Measurements from ENCODE around the gene PPIG. TPM values are rescaled to one million over a fixed set of nuclear protein-coding genes. Genes with fewer than 3 reads are reported as not detected.
A peak's percentile ranks its signal among the peaks of the same experiment; 100 is the strongest.
"Not testable (repeated sequence)": the region's sequence is repeated elsewhere in the genome, so short reads cannot be mapped to it uniquely, and the experiment has no call there.

Gene PPIG
- total RNA-seq (2014; rRNA removed; shearing (Covaris generic)), result 25.7 and 26.0 TPM in 2 replicates
- polyA plus RNA-seq (2015; cell fraction: cytosol; rRNA removed), result 12.0 and 17.4 TPM in 2 replicates
- 58.9 and 77.7 TPM in 2 replicates for polyA plus RNA-seq (2015; cell fraction: nucleus; rRNA removed)

DNA sequence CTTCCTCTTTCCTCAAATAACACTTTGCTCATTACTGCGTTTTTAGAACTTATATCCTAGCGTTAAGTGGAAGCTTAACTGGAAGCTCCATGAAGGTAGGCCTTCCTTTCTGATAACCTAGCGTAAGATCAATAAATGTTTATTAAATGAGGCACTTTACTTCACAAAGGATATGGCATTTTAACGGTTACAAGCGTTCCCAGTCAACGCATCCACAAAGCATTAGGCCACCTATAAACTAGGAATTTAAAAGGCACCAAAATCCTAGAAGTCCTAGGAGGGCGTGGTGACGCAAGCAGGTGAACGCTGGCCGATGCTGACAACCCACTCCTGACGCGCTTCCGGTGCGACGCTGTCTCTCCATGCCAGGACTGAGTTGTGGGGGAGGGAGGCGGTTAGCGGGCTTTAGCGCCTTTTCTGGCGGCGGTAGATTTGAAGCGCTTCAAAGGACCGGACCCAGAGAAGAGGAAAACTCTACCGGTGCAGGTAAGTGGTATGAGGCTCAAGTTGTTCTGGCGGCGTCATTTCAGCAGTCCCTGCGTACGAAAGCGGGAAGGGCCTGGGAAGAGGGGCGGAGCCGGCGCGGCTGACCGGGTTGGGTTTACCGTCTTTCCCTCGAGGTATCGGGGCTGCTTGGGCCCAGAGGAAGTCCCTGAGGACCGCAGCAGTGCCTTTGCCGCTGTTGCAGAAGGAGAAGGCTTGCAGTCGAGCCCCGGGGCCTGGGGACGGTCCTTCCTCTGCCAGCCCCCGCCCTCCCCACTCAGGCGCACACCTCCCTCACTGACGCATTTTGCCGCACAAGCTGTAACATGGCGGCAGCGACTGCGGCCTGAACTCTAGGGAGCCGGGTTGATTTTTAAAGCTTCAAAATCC is at the start of gene PPIG:
PPIG (plus strand) TSS at position 347 of the 873 bp plus-strand sequence. CDS start 19,691 bp downstream, outside the sequence.
- in situ Hi-C loops (cut with HindIII; ENCODE audit: low pct_unique_long_range_greater_than_20kb, low sequenced_read_pairs), result no loop called here

DNA sequence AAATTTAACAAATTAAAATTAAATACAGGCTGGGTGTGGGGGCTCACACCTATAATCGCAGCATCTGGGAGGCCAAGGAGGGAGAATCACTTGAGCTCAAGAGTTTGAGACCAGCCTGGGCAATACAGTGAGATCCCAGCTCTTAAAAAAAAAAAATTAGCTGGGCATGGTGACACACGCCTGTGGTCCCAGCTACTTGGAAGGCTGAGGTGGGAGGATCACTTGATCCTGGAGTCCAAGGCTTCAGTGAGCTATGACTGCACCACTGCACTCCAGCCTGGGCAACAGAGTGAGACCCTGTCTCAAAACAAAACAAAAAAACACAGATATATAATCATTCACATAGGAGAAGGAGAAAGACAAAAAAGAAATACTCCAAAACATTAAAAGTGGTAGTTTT is 44.7 kb upstream of the PPIG start:
- in situ Hi-C loops (cut with HindIII; ENCODE audit: low pct_unique_long_range_greater_than_20kb, low sequenced_read_pairs); DNase-seq (ENCODE audit: low read depth, low spot score): not testable (repeated sequence)

More for the DNA sequence above, at the start of gene PPIG:
- peak; percentile 92 for DNase-seq (ENCODE audit: low read depth, low spot score)

DNA sequence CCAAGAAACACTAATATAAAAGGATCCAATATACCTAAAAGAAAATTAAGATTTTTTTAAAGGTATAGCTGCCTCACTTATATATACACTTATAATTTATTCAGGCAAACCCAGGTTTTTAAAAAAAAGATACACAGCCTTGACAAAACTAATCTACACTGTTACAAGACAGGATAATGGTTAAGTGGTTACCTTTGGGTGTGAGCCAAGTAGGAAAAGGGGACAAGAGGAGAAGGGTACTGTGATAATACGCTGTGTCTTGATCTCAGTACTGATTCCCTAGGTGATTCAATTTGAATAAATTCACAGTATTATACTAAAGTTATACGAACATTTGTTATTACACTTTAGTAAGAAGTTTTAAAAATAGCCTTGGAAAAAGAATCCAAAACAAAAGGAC is 44.0 kb upstream of the PPIG start:
- in situ Hi-C loops (cut with HindIII; ENCODE audit: low pct_unique_long_range_greater_than_20kb, low sequenced_read_pairs), result no loop called here

DNA sequence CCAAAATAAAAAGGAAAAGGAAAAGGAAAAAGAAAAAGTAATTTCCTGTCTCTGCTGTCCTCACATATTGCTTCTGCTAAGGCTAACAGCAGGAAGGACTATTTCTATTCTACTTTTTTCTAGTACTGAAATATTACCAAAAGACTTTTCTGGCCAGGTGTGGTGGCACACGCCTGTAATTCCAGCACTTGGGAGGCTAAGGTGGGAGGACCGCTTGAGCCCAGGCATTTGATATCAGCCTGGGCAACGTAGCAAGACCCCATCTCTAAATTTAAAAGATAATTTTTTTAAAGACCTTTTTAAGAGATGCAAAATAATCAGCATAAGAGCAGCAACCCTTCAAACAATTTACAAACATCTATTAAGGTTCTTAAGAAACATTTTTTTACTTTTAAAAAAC is 41.7 kb upstream of the PPIG start:
- no peak for DNase-seq (ENCODE audit: low read depth, low spot score)
- in situ Hi-C loops (cut with HindIII; ENCODE audit: low pct_unique_long_range_greater_than_20kb, low sequenced_read_pairs), result no loop called here

More for the DNA sequence above, 44.0 kb upstream of the PPIG start:
- DNase-seq (ENCODE audit: low read depth, low spot score), result no peak

DNA sequence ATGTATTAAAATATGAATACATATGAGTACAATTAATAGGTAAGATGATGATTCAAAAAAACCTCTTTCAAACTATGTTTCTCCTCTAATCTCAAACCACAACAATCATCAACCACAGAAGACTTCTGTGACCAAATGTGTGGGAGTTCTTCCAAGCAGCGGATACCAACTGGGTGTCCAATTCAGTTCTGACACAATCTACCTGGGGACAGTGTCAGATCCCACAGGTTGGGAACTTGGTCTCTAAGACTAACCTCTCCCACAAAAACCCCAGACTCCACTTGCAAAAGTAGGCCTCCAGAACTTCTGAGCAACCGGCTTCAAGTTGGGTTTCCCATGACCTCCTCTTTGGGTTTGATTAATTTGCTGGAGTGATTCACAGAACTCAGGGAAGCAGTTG is 37.4 kb upstream of the PPIG start:
- no peak for DNase-seq (ENCODE audit: low read depth, low spot score)
- in situ Hi-C loops (cut with HindIII; ENCODE audit: low pct_unique_long_range_greater_than_20kb, low sequenced_read_pairs), result no loop called here

DNA sequence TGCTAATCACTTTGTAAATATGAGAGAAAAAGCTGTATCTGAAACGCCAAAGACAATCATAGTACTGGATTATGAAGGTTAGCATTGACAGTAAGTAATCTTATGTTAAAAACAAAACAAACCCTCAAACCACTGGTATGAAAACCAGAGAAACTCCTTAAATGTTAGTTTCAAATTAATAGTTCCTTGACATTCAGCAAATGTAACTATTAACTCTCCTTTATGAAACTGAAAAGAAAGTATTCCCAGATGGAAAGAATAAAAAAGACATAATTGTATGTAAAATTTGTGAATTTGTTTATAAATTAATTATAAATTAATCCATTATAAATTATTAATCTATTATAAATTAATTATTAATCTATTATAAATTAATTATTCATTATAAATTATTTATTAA is 22.8 kb upstream of the PPIG start:
- DNase-seq (ENCODE audit: low read depth, low spot score), result no peak
- in situ Hi-C loops (cut with HindIII; ENCODE audit: low pct_unique_long_range_greater_than_20kb, low sequenced_read_pairs), result no loop called here

DNA sequence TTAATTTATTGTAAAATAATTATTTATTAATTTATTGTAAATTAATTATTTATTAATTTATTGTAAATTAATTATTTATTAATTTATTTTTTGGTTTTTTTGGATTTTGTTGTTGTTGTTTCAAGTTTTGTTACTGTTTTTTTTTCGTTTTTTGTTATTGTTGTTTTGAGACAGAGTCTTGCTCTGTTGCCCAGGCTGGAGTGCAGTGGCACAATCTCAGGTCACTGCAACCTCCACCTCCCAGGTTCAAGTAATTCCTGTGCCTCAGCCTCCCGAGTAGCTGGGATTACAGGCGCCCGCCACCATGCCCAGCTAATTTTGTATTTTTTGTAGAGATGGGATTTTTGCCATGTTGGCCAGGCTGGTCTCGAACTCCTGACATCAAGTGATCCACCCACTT is 22.1 kb upstream of the PPIG start:
- in situ Hi-C loops (cut with HindIII; ENCODE audit: low pct_unique_long_range_greater_than_20kb, low sequenced_read_pairs), result not testable (repeated sequence)

DNA sequence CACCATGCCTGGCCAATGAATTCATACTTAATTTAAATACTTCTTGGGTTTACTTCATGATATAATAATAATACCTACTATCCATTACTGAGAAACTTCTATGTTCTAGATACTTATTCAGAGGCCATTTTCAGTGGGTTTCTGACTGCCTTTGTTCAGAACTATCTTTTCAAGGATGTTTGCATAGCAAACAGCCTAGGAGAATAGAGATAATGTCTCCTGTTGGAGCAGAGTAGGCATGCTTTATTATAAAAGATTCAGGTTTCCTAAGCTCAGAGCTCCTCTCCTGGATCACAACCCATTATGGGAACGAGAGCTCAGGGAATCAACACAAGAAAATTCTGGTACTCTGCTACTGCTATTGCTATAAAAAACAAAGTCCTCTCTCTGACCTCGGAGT is 21.6 kb upstream of the PPIG start:
- in situ Hi-C loops (cut with HindIII; ENCODE audit: low pct_unique_long_range_greater_than_20kb, low sequenced_read_pairs), result no loop called here
- no peak for DNase-seq (ENCODE audit: low read depth, low spot score)

More for the DNA sequence above, 22.1 kb upstream of the PPIG start:
- not testable (repeated sequence) for DNase-seq (ENCODE audit: low read depth, low spot score)

DNA sequence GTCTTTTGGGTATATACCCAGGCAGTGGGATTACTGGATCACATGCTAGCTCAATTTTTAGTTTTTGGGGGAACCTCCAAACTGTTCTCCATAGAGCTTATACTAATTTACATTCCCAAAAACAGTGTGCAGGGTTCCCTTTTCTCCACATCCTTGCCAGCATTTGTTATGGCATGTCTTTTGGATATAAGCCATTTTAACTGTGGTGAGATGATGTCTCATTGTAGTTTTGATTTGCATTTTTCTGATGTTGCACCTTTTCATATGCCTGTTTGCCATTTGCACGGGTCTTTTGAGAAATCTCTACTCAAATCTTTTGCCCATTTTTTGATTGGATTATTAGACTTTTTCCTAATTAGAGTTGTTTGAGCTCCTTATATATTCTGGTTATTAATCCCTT is 18.5 kb upstream of the PPIG start:
- in situ Hi-C loops (cut with HindIII; ENCODE audit: low pct_unique_long_range_greater_than_20kb, low sequenced_read_pairs), result no loop called here
- no peak for DNase-seq (ENCODE audit: low read depth, low spot score)

DNA sequence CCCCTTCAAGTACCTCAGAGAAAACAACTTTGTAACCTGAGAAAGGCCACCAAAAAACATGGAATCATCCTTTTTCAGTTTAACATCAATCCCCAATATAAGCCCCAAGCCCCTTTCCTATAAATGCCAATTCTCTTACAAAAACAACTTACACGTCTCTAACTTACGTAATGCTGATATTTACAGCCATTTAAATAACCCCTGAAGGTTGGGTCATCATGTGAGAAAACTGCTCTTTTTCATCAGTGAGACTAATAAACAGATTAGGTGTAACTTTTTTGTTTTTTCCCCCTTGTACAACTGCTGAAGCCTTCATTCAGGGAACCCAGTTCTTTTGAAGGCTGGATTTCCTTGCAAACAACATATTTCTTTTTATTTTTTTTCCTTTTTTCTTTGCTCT is 14.2 kb upstream of the PPIG start:
- in situ Hi-C loops (cut with HindIII; ENCODE audit: low pct_unique_long_range_greater_than_20kb, low sequenced_read_pairs), result no loop called here
- DNase-seq (ENCODE audit: low read depth, low spot score), result no peak

DNA sequence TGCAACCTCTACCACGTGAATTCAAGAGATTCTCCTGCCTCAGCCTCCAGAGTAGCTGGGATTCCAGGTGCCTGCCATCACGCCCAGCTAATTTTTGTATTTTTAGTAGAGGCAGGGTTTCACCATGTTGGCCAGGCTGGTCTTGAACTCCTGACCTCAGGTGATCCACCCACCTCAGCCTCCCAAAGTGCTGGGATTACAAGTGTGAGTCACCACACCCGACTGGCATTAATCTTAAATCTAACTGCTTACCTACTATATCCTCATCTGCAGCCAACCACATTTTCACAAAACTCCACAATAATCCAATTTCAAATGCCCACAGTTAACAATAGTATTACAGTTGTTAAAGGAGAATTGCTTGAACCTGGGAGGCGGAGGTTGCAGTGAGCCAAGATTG is 13.4 kb upstream of the PPIG start:
- DNase-seq (ENCODE audit: low read depth, low spot score); in situ Hi-C loops (cut with HindIII; ENCODE audit: low pct_unique_long_range_greater_than_20kb, low sequenced_read_pairs): not testable (repeated sequence)

DNA sequence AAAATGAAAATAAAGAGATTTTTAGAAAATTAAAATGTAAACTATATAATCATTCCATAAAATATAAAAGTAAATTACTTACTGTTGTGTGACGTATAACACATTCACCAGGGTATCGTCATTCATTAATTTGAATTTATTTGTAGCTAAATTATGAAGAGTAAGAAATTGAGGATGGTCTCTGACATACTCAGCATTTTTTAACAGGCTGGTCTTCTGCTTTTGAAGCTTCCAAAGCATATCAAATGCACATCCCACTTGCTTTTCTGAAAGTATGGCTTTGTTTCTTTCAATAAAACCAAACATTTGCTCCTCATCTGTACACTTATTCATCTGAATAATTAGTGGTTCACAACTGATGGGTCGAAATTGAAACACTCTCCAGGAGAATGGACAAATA is 12.6 kb upstream of the PPIG start:
- no peak for DNase-seq (ENCODE audit: low read depth, low spot score)
- in situ Hi-C loops (cut with HindIII; ENCODE audit: low pct_unique_long_range_greater_than_20kb, low sequenced_read_pairs), result no loop called here

DNA sequence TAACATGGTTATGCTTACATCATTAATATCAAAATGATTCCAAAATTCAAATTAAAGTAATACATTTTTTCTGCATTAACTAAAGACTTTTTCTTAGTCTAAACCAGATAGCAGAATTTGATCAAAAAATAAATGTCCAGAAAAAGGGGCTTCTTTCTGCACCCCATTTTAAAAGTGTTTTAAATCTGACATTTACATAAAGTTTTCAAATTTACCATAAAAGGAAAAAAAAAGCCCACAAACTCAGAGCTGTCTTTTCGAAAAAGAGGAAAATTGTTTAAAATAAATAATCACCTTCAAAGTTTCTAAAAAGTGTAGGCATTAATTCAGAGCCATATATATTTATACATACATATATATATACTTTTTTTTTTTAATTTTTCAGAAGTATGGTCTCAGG is 12.0 kb upstream of the PPIG start:
- in situ Hi-C loops (cut with HindIII; ENCODE audit: low pct_unique_long_range_greater_than_20kb, low sequenced_read_pairs), result no loop called here
- DNase-seq (ENCODE audit: low read depth, low spot score), result no peak

DNA sequence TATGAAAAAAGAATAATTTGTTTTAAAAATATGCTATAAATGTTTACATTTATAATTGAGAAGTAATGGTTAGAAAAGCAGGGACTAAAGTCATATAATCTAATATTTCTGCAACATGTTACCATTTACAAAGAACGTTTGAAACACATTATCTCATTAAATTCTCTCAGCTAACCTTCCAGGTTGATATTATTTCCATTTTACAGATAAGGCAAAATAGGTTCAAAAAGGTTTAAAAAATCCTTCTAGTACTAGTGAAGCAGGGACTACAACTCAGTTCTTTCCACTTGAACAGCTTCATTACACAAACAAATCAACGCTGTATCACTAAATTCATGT is 11.4 kb upstream of the PPIG start:
- in situ Hi-C loops (cut with HindIII; ENCODE audit: low pct_unique_long_range_greater_than_20kb, low sequenced_read_pairs), result no loop called here
- DNase-seq (ENCODE audit: low read depth, low spot score), result no peak

DNA sequence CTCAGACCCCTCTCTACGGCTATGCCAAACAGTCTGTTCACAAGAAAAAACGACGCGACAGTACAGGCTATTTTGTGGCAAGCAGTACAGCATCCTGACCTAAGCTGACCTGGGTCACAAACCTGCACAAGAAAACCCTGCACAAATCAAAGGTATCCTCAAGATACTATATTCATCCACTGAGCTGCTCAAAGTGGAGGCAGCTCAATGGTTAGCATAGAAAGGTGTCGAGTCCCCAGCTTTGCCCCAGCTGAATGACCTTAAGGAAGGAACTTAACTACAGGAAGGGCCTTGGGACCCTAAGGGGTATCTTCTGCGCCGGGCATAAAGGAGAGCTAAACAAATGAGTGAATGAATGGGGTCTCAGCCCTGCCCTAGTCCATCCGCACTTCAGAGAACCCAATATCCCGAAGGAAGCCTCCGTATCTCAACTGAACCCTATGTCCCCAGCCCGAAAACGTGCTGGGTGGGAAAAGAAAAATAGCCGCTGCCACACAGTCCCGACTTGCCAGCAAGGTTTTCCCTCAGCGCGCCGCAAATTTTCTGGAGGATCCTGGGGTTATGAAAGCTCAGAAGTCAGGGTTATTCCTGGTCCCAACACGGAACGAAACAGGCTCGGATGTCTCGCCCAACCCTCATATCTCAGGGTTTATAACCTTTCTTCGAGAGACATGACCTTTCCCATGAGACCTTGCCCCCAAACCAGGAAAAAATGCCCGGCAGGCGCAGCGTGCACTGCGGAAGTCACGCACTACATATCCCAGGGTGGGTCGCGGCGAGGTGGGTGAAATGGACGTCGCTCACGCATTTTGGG is 10.8 kb upstream of the PPIG start, which contains the start of gene FASTKD1:
FASTKD1 (minus strand) TSS at position 706 of the 814 bp plus-strand sequence. CDS start 1,836 bp downstream, outside the sequence.
- in situ Hi-C loops (cut with HindIII; ENCODE audit: low pct_unique_long_range_greater_than_20kb, low sequenced_read_pairs), result no loop called here
- peak; percentile 95 for DNase-seq (ENCODE audit: low read depth, low spot score)

DNA sequence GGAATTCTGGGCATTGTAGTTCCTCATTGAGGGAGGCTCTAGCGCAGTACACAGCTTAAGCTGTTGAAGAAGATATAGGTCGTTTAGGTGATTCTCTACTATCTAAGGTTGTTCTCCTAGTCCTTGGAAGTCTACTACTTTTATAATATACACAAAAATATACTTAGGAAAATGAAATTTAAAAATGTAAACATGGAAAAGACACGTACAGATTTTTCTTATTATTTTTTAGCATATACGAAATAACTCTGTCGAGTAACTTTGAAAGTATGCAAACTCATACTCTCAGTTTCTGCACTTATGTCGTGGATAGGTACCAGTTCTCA is 10.2 kb upstream of the PPIG start:
- DNase-seq (ENCODE audit: low read depth, low spot score), result no peak
- in situ Hi-C loops (cut with HindIII; ENCODE audit: low pct_unique_long_range_greater_than_20kb, low sequenced_read_pairs), result no loop called here

DNA sequence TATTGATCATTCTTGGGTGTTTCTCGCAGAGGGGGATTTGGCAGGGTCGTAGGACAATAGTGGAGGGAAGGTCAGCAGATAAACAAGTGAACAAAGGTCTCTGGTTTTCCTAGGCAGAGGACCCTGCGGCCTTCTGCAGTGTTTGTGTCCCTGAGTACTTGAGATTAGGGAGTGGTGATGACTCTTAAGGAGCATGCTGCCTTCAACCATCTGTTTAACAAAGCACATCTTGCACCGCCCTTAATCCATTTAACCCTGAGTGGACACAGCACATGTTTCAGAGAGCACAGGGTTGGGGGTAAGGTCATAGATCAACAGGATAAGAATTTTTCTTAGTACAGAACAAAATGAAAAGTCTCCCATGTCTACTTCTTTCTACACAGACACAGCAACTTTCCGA is 9.6 kb upstream of the PPIG start:
- DNase-seq (ENCODE audit: low read depth, low spot score); in situ Hi-C loops (cut with HindIII; ENCODE audit: low pct_unique_long_range_greater_than_20kb, low sequenced_read_pairs): not testable (repeated sequence)

DNA sequence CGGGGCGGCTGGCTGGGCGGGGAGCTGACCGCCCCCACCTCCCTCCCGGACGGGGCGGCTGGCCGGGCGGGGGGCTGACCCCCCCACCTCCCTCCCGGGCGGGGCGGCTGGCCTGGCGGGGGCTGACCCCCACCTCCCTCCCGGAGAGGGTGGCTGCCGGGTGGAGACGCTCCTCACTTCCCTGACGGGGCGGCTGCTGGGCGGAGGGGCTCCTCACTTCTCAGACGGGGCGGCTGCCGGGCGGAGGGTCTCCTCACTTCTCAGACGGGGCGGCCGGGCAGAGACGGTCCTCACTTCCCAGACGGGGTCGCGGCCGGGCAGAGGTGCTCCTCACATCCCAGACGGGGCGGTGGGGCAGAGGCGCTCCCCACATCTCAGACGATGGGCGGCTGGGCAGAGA is 8.9 kb upstream of the PPIG start:
- DNase-seq (ENCODE audit: low read depth, low spot score); in situ Hi-C loops (cut with HindIII; ENCODE audit: low pct_unique_long_range_greater_than_20kb, low sequenced_read_pairs): not testable (repeated sequence)

Measured in SK-MEL-5 (cell line).